NCI-H1930 (cell line): Measurements from ENCODE around the gene HIPK3.
"Not testable (repeated sequence)": the region's sequence is repeated elsewhere in the genome, so short reads cannot be mapped to it uniquely, and the experiment has no call there.

Experiments
- DNase-seq, 2 experiments: peaks; one replicate each; lab custom pipeline; 2025; lab: John Stamatoyannopoulos, UW

HIPK3 gene

GRCh38 chr11:33258631-33259205 is 1.5 kb downstream of the HIPK3 start:
- peak in 1 of 2 experiments; percentile 53 for DNase-seq

DNA sequence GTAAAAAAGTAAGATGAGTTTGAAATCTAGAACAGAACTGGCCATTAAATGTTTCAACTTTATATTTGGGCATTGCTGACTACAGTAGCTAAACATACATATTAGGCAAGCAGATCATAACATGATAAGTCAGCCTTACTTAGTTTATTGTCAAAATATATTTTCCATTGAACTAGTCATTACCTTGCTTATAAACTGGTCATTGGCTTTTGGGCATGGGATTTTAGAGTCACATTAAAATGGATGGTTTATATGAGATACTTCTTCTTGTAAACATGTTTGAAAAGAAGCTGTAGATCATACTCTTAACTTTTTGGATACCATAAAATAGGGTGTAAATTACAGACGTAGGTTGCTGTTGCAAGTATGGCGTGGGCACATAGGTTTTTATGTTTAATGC is 2.7 kb downstream of the HIPK3 start:
- no peak for DNase-seq

GRCh38 chr11:33261350-33261749 is 4.2 kb downstream of the HIPK3 start:
- not testable (repeated sequence) for DNase-seq

DNA sequence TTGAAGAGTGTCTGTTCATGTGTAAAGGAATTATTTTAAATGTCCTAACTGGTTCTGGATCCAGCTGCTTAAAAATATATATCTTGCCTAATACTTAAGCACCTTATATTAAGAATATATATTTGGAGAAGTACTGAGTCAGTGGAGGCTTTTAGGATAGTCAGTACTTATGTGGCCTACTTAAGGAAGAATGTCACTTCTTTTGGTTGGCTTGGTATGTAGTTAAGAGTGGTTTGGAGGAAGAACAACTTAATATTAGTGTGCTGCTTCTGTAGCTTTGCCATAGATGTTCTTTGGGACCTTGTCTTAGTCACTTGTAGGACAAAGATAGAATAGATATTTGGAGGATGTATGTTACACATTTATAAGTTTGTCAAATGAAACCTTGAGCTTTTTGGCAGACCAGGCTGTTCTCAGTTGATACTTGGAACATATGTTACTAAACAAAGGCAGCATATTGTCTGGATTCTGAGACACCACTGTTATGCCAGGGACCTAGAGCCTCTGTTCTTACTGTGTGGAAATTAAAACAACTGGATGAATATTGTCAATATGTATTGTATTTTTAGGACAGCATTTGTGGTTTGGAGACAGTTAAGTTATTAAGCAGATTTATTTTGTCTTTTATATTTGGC is 4.9 kb downstream of the HIPK3 start:
- no peak for DNase-seq

DNA sequence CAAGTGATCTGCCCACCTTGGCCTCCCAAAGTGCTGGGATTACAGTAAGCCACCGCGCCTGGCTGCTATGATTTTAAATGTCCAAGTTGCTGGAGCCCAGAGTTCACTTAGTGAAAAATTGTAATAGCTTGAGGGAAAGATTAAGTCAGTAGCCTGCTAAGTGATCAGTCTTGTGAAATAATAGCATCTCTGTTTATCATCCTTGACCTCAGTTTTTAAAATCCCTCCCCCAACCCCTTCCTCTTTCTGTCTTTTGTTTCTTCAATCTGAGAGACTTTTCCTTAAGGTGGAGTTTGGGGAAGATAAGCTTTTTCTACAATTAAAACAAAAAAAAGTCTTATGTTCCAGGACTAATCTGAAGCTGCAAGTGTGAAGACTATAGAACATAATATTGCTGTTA is 6.4 kb downstream of the HIPK3 start:
- no peak for DNase-seq

- no peak for DNase-seq
These were observed 7.7 kb downstream of the HIPK3 start for GRCh38 chr11:33264926-33265325.

DNA sequence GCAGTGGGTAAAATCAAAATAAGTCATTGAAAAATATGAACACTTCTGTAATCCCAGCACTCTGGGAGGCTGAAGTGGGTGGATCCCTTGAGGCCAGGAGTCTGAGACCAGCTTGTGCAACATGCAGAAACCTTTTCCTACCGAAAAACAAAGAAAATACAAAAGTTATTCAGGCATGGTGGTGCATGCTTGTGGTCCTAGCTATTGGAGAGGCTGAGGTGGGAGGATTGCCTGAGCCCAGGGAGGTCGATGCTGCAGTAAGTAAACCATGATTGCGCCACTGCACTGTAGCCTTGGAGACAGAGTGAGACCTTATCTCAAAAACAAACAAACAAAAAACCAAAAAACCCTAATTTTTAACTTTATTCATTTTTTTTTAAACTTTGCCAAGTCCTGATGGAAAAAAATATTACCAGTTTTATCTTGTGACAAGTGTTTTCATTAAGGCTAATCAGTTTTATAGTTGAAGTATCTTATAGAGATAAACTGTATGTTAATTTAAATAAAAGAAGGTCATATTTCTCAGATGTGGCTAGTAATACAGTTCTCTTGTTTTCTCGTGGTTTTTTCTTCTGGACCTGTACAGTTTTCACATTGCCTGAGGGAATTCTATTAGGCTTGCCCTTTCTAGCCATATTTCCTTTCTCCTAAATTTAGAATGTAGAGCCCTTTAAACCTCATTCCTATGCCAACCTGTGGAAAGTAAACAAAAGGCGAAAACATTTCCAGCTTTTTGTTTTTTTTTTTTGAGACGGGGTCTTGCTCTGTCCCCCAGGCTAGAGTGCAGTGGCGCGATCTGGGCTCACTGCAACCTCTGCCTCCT is 9.4 kb downstream of the HIPK3 start:
- DNase-seq = no peak

DNA sequence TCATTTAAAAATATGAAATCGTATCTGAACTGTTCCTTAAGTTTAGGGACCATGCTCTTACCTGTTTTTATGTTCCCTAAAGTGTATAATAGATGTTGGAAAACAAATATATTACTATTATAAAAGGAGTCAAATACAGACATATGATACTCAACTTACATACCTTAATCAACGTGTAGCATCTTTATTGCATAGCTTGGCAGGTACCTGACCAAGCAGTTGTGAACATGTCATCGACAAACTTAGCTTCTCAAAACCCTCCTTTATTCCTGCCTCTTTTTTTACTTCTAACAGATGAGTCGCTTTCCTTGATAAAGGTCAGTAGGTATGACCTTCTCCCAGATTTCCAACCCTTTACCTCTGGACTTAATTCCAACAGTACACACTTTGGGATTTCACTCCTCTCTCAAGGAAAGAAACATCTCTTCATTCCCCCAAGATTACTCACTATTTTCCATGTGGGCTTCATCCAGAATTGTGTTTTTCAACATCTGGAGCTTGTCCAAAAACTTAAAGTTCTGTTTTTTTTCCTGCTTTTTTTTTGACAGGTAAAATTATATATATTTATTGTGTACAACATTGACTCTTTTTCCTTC is 11.9 kb downstream of the HIPK3 start:
- no peak for DNase-seq

DNA sequence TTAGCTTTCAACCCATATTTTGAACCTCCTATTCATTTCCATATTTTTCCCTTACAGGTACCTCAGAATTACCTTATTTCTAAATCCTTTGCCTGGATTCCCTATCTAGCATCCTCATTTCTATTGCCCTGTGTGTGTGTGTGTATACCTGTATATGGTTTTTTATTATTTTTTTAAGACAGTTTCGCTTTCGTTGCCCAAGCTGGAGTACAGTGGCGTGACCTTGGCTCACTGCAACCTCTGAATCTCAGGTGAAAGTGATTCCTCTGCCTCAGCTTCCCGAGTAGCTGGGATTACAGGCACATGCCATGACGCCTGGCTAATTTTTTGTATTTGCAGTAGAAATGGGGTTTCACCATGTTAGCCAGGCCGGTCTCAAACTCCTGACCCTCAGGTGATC is 12.6 kb downstream of the HIPK3 start:
- no peak for DNase-seq

DNA sequence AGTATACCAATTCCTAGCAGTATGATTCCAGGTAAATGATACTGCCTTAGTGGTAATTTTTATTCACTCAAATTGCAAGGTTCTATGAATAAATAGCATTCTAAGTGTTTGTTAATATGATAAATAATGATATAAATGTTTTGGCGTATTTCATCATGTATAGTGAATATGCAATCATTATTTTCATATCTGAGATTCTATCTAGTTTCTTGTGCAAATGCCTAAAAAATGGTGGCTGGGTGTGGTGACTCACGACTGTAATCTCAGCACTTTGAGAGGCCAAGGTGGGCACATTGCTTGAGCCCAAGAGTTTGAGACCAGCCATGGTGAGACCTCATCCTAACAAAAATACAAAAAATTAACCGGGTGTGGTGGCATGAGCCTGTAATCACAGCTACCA is 13.9 kb downstream of the HIPK3 start:
- no peak for DNase-seq

DNA sequence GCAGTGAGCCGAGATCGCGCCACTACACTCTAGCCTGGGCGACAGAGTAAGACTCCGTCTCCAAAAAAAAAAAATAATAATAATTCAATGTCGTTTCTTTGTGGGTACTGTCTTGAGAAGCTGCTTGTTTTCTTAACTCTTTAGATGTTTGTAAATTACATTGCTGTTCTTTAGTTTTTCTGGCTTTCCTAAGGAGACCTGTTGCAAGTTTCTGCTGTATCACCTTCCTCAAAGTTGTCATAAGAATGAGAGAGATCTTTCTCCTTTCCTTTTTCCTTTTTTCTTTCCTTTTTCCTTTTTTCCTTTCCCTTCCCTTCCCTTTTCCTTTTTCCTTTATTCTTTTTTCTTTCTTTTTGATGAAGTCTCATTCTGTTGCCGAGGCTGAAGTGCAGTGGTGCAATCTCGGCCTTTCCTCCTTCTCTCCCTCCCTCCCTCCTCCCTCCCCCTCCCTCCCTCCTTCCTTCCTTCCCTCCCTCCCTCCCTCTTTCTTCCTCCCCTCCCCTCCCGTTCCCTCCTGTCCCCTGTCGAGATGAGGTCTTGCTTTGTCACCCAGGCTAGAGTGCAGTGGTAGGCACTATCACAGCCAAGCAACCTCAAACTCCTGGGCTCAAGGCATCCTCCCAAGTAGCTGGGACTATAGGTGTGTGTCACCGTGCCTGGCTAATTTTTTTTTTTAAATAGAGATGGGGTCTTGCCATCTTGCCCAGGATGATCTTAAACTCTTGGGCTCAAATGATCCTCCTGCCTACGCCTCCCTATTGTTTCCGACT is 15.3 kb downstream of the HIPK3 start:
- no peak for DNase-seq

- no peak for DNase-seq
These were observed 16.5 kb downstream of the HIPK3 start for GRCh38 chr11:33273656-33274055.

GRCh38 chr11:33280411-33280810 is 23.2 kb downstream of the HIPK3 start:
- no peak for DNase-seq

DNA sequence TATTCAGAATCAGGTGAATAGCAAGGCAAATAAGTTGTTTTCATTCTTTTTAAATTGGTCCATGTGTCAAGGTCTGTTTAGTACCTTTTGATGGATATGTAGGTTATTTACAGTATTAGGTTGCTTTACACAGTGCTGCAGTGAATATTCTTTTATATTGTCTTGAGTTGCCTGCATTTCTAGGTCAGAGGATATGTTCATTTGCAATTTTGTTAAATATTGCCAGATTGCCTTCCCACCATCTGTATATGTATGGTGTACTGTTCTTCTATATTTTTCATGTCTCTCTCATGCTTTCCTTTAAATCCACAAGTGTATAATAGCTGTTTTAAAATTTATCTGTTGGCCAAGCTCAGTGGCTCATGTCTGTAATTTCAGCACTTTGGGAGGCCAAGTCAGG is 24.6 kb downstream of the HIPK3 start:
- DNase-seq = no peak

DNA sequence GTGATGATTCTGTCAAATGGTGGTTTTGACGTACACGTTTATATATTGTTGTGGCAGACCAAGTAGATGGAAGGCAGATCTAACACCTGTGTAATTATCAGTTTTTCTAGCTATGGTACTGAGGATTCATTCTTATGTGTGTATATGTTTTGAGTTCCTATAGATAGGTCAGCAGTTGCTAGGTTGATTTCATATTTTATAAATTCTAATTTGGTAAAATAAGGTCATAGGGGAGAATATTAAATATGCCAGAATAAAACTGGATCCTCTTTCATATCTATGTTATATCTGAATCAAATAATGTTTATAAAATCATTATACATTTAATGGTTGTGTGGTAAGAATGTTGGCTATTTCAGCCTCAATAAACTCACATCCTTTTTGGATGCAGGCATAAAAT is 27.6 kb downstream of the HIPK3 start:
- DNase-seq = no peak

DNA sequence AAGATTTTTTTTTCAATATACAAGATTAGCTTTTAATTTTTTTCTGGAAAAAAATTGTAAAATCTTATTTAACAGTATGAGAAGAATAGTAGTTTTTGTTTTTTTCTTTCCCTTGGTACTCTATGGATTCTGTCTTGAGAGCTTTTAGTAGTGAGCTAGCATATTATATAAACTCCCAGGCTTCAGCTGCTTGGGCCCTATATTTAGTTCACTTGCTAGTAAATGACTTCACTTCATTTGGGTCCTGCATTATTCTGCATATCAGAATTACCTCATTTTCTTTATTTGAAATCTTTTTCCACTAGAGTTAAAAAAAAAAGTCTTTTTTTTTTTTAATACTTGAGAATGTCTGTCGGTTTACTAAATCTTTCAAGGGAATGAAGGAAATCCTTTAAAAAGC is 33.1 kb downstream of the HIPK3 start:
- no peak for DNase-seq

- DNase-seq = no peak
These were observed 34.0 kb downstream of the HIPK3 start for GRCh38 chr11:33291004-33291777.

DNA sequence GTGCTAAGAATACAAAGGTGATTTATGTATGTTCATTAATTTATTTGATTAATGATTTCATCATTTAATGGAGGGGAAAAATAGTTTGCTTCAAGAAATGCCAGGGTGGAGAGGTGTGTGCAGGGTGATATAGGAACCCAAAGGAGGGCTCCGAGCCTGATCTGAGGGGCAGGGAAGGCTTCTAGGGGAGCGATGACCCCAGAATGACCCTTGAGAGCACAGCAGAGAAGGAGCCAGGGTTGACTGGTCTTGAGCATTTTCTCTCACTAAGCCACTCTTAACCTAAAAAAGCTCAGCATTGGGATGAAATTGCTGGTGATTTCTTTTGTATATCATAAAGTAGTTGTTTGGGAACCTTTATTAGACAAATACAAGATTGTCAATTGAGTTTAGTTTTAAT is 35.1 kb downstream of the HIPK3 start:
- DNase-seq = no peak

- no peak for DNase-seq
These were observed 37.0 kb downstream of the HIPK3 start for GRCh38 chr11:33294224-33294623.

GRCh38 chr11:33294797-33295196 is 37.6 kb downstream of the HIPK3 start:
- no peak for DNase-seq

DNA sequence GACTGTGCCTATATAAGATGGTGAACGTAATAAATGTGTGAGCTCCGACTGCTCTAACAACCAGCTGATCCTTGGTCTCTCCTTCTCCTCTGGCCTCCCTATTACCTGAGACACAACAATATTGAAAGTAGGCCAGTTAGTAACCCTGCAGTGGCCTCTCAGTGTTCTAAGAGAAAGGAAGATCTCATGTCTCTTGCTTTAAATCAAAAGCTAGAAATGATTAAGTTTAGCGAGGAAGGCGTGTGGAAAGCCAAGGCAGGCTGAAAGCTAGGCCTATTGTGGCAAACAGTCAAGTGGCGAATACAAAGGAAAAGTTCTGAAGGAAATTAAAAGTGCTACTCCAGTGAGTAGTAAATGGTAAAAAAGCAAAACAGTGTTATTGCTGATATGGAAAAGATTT is 39.5 kb downstream of the HIPK3 start:
- DNase-seq = no peak
